IMR-90 (cell line): ENCODE data around the gene DBNDD1. TPM values are rescaled to one million over a fixed set of nuclear protein-coding genes. Genes with fewer than 3 reads are reported as not detected.

Experiments
- ATAC-seq: fragments of 200-7000 bp; cut with Tn5 transposase; 2 replicates; pipeline ENCODE4 v1.9.1; 2020; ENCODE audit warnings: low read depth, mild to moderate bottlenecking, moderate library complexity
- BruUV-seq: library from RNA; stranded (reverse); fragments of 400-500 nt; replicated peaks from 2 replicates; lab custom pipeline; 2021; lab: Mats Ljungman, UMichigan
- CTCF ChIA-PET: fragments of 300-600 bp; formaldehyde crosslinking; extraction: SDS; loops from one replicate; lab custom pipeline; 2021; ENCODE audit warnings: antibody characterized with exemption; lab: Yijun Ruan, JAX
- POLR2A ChIA-PET: fragments of 300-600 bp; sonication (Branson Sonifier 250); formaldehyde crosslinking; loops from one replicate; lab custom pipeline; 2022; ENCODE audit warnings: antibody characterized with exemption; ENCODE audit not compliant: unreplicated experiment; lab: Charles Lee
- DNase-seq: peaks from one replicate; pipeline ENCODE4 v3.0.0; 2013
- H2AFZ ChIP-seq: replicated peaks from 2 replicates; pipeline ENCODE3; 2013; ENCODE audit warnings: low read length, mild to moderate bottlenecking; ENCODE audit not compliant: poor library complexity
- H2AK5ac ChIP-seq: 2 replicates; pipeline ENCODE4 v1.6.1; 2013; ENCODE audit warnings: low read depth, low read length, inconsistent platforms
- H2AK9ac ChIP-seq: replicated peaks from 2 replicates; pipeline ENCODE3; 2013; ENCODE audit warnings: mild to moderate bottlenecking, low read depth, low read length, moderate library complexity; ENCODE audit not compliant: poor library complexity
- H2BK120ac ChIP-seq: 2 replicates; pipeline ENCODE4 v1.6.1; 2013; ENCODE audit warnings: low read depth, low read length, inconsistent platforms
- H2BK15ac ChIP-seq: 3 replicates; pipeline ENCODE4 v1.6.1; 2013; ENCODE audit warnings: low read depth, low read length, inconsistent platforms
- H2BK20ac ChIP-seq: 2 replicates; pipeline ENCODE4 v1.6.1; 2013; ENCODE audit warnings: low read depth, mild to moderate bottlenecking, inconsistent platforms, low read length, moderate library complexity
- H2BK5ac ChIP-seq: 2 replicates; pipeline ENCODE4 v1.6.1; 2013; ENCODE audit warnings: mild to moderate bottlenecking, low read depth, low read length, inconsistent platforms; ENCODE audit not compliant: poor library complexity, severe bottlenecking
- H3K14ac ChIP-seq: replicated peaks from 2 replicates; pipeline ENCODE4 v1.6.1; 2013; ENCODE audit warnings: low read depth, low read length, inconsistent platforms
- H3K18ac ChIP-seq: 2 replicates; pipeline ENCODE4 v1.6.1; 2013; ENCODE audit warnings: low read depth, low read length, control low read depth
- H3K23ac ChIP-seq: 2 replicates; pipeline ENCODE4 v1.6.1; 2013; ENCODE audit warnings: low read depth, low read length, inconsistent platforms
- H3K27ac ChIP-seq: 2 replicates; pipeline ENCODE4 v1.5.1; 2013; ENCODE audit warnings: mild to moderate bottlenecking, control low read depth, low read length; ENCODE audit not compliant: insufficient read depth
- H3K27me3 ChIP-seq: 2 replicates; pipeline ENCODE4 v1.6.1; 2013; ENCODE audit warnings: low read length; ENCODE audit not compliant: control insufficient read depth, insufficient read depth
- H3K36me3 ChIP-seq: 2 replicates; pipeline ENCODE4 v1.6.1; 2013; ENCODE audit warnings: low read length, mixed read lengths; ENCODE audit not compliant: control insufficient read depth, insufficient read depth
- H3K4ac ChIP-seq: 2 replicates; pipeline ENCODE4 v1.6.1; 2013; ENCODE audit warnings: low read depth, low read length, inconsistent platforms
- H3K4me1 ChIP-seq: 2 replicates; pipeline ENCODE4 v1.6.1; 2013; ENCODE audit warnings: low read length, mixed read lengths; ENCODE audit not compliant: control insufficient read depth, insufficient read depth
- H3K4me2 ChIP-seq: 2 replicates; pipeline ENCODE4 v1.6.1; 2013; ENCODE audit warnings: low read depth, mild to moderate bottlenecking, control low read depth, low read length, moderate library complexity
- H3K4me3 ChIP-seq: 2 replicates; pipeline ENCODE4 v1.5.1; 2013; ENCODE audit warnings: low read depth, mild to moderate bottlenecking, control low read depth, low read length, moderate library complexity; ENCODE audit not compliant: insufficient read depth
- H3K56ac ChIP-seq: 2 replicates; pipeline ENCODE4 v1.6.1; 2013; ENCODE audit warnings: low read length, inconsistent platforms; ENCODE audit not compliant: insufficient read depth; ENCODE audit errors: extremely low read depth
- H3K79me1 ChIP-seq, 2 experiments: 2 replicates each; pipeline ENCODE4 v1.6.1; 2013; ENCODE audit warnings: low read length in 2 of 2, inconsistent platforms in 1 of 2, low read depth in 1 of 2
- H3K9ac ChIP-seq: 2 replicates; pipeline ENCODE4 v1.6.1; 2013; ENCODE audit warnings: low read depth, low read length, control low read depth
- H3K9me1 ChIP-seq: 2 replicates; pipeline ENCODE4 v1.6.1; 2013; ENCODE audit warnings: low read length, inconsistent platforms; ENCODE audit not compliant: insufficient read depth
- H3K9me3 ChIP-seq: 2 replicates; pipeline ENCODE4 v1.6.1; 2013; ENCODE audit warnings: low read length; ENCODE audit not compliant: control insufficient read depth, insufficient read depth
- H4K20me1 ChIP-seq: 2 replicates; pipeline ENCODE4 v1.6.1; 2013; ENCODE audit warnings: low read length, inconsistent platforms; ENCODE audit not compliant: insufficient read depth
- H4K5ac ChIP-seq: 2 replicates; pipeline ENCODE4 v1.6.1; 2013; ENCODE audit warnings: mild to moderate bottlenecking, low read depth, low read length, control low read depth
- H4K8ac ChIP-seq, 2 experiments: 2 replicates each; pipeline ENCODE4 v1.6.1; 2013; ENCODE audit warnings: low read depth in 2 of 2, low read length in 2 of 2, control low read depth in 1 of 2, inconsistent platforms in 1 of 2
- H4K91ac ChIP-seq: 2 replicates; pipeline ENCODE4 v1.6.1; 2013; ENCODE audit warnings: low read depth, low read length, inconsistent platforms; ENCODE audit not compliant: insufficient read depth
- CEBPB ChIP-seq: IDR thresholded peaks from 2 replicates; pipeline ENCODE4 v1.6.1; 2012; ENCODE audit warnings: low read depth, low read length, improper control_type of control experiment
- FOS ChIP-seq: fragments of 150-350 bp; IDR thresholded peaks from 2 replicates; pipeline ENCODE4 v1.6.1; 2016; ENCODE audit warnings: low read depth, low read length
- MAZ ChIP-seq: IDR thresholded peaks from 2 replicates; pipeline ENCODE4 v1.6.1; 2012; ENCODE audit warnings: low read depth, mild to moderate bottlenecking, low read length, improper control_type of control experiment, moderate library complexity, borderline replicate concordance
- MXI1 ChIP-seq: IDR thresholded peaks from 2 replicates; pipeline ENCODE4 v1.6.1; 2012; ENCODE audit warnings: low read depth, mild to moderate bottlenecking, low read length, moderate library complexity, borderline replicate concordance
- POLR2A ChIP-seq: IDR thresholded peaks from 2 replicates; pipeline ENCODE4 v1.6.1; 2012; ENCODE audit warnings: mild to moderate bottlenecking, low read depth, low read length
- RAD21 ChIP-seq: IDR thresholded peaks from 2 replicates; pipeline ENCODE4 v1.6.1; 2012; ENCODE audit warnings: low read length, improper control_type of control experiment
- RCOR1 ChIP-seq: IDR thresholded peaks from 2 replicates; pipeline ENCODE4 v1.6.1; 2012; ENCODE audit warnings: mild to moderate bottlenecking, low read length, improper control_type of control experiment; ENCODE audit not compliant: insufficient replicate concordance
- RFX5 ChIP-seq: IDR thresholded peaks from 2 replicates; pipeline ENCODE4 v1.8.0; 2012; ENCODE audit warnings: low read depth, mild to moderate bottlenecking, low read length, moderate library complexity
- SMC3 ChIP-seq: fragments of 150-350 bp; IDR thresholded peaks from 2 replicates; pipeline ENCODE4 v1.6.1; 2016; ENCODE audit warnings: low read depth, mild to moderate bottlenecking, antibody characterized with exemption, low read length, moderate library complexity
- WGBS, 2 experiments: methylation state at CpG; one replicate each; pipeline versions ENCODE4 v1.1.5 to v1.1.7; 2013; ENCODE audit warnings: missing lambda C conversion rate in 2 of 2; ENCODE audit not compliant: insufficient read length in 1 of 2; ENCODE audit errors: extremely low coverage in 2 of 2; 5-methylcytosine and 5-hydroxymethylcytosine counted together
- dilution Hi-C: fragments of 300-500 bp; cut with HindIII; formaldehyde crosslinking; loops from one replicate; pipeline ENCODE4 v1.14.3; 2018; ENCODE audit warnings: low sequenced_read_pairs; ENCODE audit not compliant: unreplicated experiment
- in situ Hi-C: fragments of 300-500 bp; cut with MboI; formaldehyde crosslinking; loops from 3 replicates; pipeline ENCODE4 v1.14.3; 2019; ENCODE audit warnings: low sequenced_read_pairs, inconsistent platforms, mixed read lengths
- intact Hi-C: fragments of 100-400 bp; cut with micrococcal nuclease; formaldehyde crosslinking; loops from 2 replicates; pipeline ENCODE4 v1.10.0; 2022
- polyA plus RNA-seq, 3 experiments: library from polyadenylated mRNA; depleted of rRNA; stranded (reverse); fragments of >200 nt; gene quantifications; 2 replicates each; pipeline ENCODE4 v1.2.3, GENCODE V29; 2012; ENCODE audit warnings: low replicate concordance in 1 of 3
- total RNA-seq: library from RNA; depleted of rRNA; stranded (reverse); fragments of >200 nt; gene quantifications from 2 replicates; pipeline ENCODE4 v1.2.3, GENCODE V29; 2012
- TF ChIP-seq, protein P1 (sequence below): fragments of 150-350 bp; IDR thresholded peaks from 2 replicates; pipeline ENCODE4 v1.6.1; 2017; ENCODE audit warnings: mild to moderate bottlenecking, antibody characterized with exemption, low read length, low read depth
- TF ChIP-seq, protein P2 (sequence below): fragments of 150-350 bp; IDR thresholded peaks from 2 replicates; pipeline ENCODE4 v1.6.1; 2016; ENCODE audit warnings: low read depth, mild to moderate bottlenecking, low read length, moderate library complexity, borderline replicate concordance

Gene DBNDD1
- total and polyA plus RNA-seq, 2 of the 4 experiments (the other 2 are of a cell fraction), result 3.4 to 23.0 TPM

DNA sequence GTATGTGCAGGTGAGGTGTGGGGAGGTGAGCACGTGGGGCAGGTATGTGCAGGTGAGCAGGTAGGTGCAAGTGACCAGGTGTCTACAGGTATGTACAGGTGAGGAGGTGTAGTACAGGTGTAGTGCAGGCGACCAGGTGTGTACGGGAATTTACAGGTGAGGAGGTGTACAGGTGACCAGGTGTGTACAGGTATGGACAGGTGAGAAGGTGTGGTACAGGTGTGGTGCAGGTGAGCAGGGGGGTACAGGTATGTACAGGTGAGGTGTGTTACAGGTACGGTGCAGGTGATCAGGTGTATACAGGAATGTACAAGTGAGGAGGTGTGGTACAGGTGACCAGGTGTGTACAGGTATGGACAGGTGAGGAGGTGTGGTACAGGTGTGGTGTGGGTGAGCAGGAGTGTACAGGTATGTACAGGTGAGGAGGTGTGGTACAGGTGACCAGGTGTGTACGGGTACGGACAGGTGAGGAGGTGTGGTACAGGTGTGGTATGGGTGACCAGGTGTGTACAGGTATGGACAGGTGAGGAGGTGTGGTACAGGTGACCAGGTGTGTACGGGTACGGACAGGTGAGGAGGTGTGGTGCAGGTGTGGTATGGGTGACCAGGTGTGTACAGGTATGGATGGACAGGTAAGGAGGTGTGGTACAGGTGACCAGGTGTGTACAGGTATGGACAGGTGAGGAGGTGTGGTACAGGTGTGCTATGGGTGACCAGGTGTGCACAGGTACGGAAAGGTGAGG is 12.8 kb upstream of the DBNDD1 start (continued):
- no peak for TF ChIP-seq SMC3

- H3K27me3 ChIP-seq, result no peaks in the 10 kb centered on the region
- H3K9me3 ChIP-seq, result no peaks in the 10 kb centered on the region
- peaks cover 11% of the 10 kb centered on the region for H3K9me1 ChIP-seq
- no peak overlapping the region for H2AK5ac ChIP-seq
- no peak overlapping the region for H4K91ac ChIP-seq
- in situ Hi-C loops, result no loop called here
- H3K18ac ChIP-seq, result no peak overlapping the region
- peaks cover 18% of the 10 kb centered on the region for H4K20me1 ChIP-seq
- no peak overlapping the region for H3K4me3 ChIP-seq
- H2BK15ac ChIP-seq, result no peak overlapping the region
- H2AFZ ChIP-seq, result peak overlapping the region; percentile 69
- H3K4ac ChIP-seq, result no peak overlapping the region
- H3K36me3 ChIP-seq, result peaks cover 34% of the 10 kb centered on the region
- ATAC-seq (peak; percentile 7), DNase-seq (no peak)
- H4K5ac ChIP-seq, result no peak overlapping the region
- H3K14ac ChIP-seq, result no peak overlapping the region
- peak overlapping the region; percentile 69 for H2AK9ac ChIP-seq
- no TSS peak for BruUV-seq
- H4K8ac ChIP-seq, result no peak overlapping the region
- H3K79me1 ChIP-seq, result peaks cover 1 to 12% of the 10 kb centered on the region in 2 experiments; a peak in 3 of 4 replicates
- H2BK5ac ChIP-seq, result no peak overlapping the region
- CTCF ChIA-PET, result no interaction called here
- H2BK120ac ChIP-seq, result no peak overlapping the region
- POLR2A ChIA-PET, result no interaction called here
- H3K4me2 ChIP-seq, result no peak overlapping the region
- H3K56ac ChIP-seq, result no peak overlapping the region
- H3K27ac ChIP-seq, result no peak overlapping the region
- no peak overlapping the region for H2BK20ac ChIP-seq
- H3K9ac ChIP-seq, result no peak overlapping the region
- dilution Hi-C loops, result no loop called here
- intact Hi-C loops, result no loop called here
- H3K4me1 ChIP-seq, result no peaks in the 10 kb centered on the region
- 100% methylated on average over 2 of the region's 19 CpGs; no CpG with 5 or more reads in 1 of the 2 experiments for WGBS, 2 experiments
- H3K23ac ChIP-seq, result no peak overlapping the region
- TF ChIP-seq RCOR1, result no peak
- TF ChIP-seq, protein P1, sequence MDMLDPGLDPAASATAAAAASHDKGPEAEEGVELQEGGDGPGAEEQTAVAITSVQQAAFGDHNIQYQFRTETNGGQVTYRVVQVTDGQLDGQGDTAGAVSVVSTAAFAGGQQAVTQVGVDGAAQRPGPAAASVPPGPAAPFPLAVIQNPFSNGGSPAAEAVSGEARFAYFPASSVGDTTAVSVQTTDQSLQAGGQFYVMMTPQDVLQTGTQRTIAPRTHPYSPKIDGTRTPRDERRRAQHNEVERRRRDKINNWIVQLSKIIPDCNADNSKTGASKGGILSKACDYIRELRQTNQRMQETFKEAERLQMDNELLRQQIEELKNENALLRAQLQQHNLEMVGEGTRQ, result no peak
- no peak for TF ChIP-seq POLR2A
- no peak for TF ChIP-seq FOS
- no peak for TF ChIP-seq SMC3
- TF ChIP-seq MXI1, result no peak
- TF ChIP-seq CEBPB, result no peak
- TF ChIP-seq RAD21, result no peak
- no peak for TF ChIP-seq MAZ
- no peak for TF ChIP-seq RFX5
- TF ChIP-seq, protein P2, sequence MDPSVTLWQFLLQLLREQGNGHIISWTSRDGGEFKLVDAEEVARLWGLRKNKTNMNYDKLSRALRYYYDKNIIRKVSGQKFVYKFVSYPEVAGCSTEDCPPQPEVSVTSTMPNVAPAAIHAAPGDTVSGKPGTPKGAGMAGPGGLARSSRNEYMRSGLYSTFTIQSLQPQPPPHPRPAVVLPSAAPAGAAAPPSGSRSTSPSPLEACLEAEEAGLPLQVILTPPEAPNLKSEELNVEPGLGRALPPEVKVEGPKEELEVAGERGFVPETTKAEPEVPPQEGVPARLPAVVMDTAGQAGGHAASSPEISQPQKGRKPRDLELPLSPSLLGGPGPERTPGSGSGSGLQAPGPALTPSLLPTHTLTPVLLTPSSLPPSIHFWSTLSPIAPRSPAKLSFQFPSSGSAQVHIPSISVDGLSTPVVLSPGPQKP, result no peak
These were observed 12.1 kb upstream of the DBNDD1 start for GRCh38 chr16:90031186-90031930.
